ENCODE measurements around the gene ZNF747. TPM values are rescaled to one million over a fixed set of nuclear protein-coding genes. Genes with fewer than 3 reads are reported as not detected.

The ZNF747 gene
- total RNA-seq, 1 donor from 2014 or later: 5.2 TPM

GRCh38 chr16:30569281-30569680 is 34.6 kb upstream of the ZNF747 start:
- Histone ChIP-seq H3K9ac (ENCODE audit: low read length) (no peak overlapping the region), H3K79me2 (ENCODE audit: insufficient read depth, low read length) (no peaks in the 10 kb centered on the region), H3K9me3 (ENCODE audit: insufficient read depth, low read depth, low read length) (no peaks in the 10 kb centered on the region), H3K4me1 (ENCODE audit: insufficient read depth, low read length) (peaks cover 6% of the 10 kb centered on the region), H3K27me3 (ENCODE audit: insufficient read depth, low read length) (no peaks in the 10 kb centered on the region), H2AFZ (ENCODE audit: low read depth, low read length) (no peak overlapping the region), H3K36me3 (ENCODE audit: insufficient read depth, low read length) (no peaks in the 10 kb centered on the region), H3K4me2 (ENCODE audit: low read length) (no peak overlapping the region), H3K27ac (ENCODE audit: low read depth, low read length) (no peak overlapping the region), H4K20me1 (ENCODE audit: insufficient read depth, low read length) (no peaks in the 10 kb centered on the region), H3K4me3 (ENCODE audit: insufficient read depth, low read depth, low read length) (no peak overlapping the region)
- Mint-ChIP-seq H3K36me3 (ENCODE audit: low read depth, unreplicated experiment) (no peaks in the 10 kb centered on the region), H3K27me3 (ENCODE audit: low read depth, unreplicated experiment) (peaks cover 15% of the 10 kb centered on the region), H3K4me1 (ENCODE audit: low read depth, unreplicated experiment) (peaks cover 3% of the 10 kb centered on the region), H3K9me3 (ENCODE audit: unreplicated experiment) (no peaks in the 10 kb centered on the region), H3K27ac (ENCODE audit: unreplicated experiment) (no peak overlapping the region), H3K4me3 (ENCODE audit: unreplicated experiment) (no peak overlapping the region)
- TF ChIP-seq, protein P1, sequence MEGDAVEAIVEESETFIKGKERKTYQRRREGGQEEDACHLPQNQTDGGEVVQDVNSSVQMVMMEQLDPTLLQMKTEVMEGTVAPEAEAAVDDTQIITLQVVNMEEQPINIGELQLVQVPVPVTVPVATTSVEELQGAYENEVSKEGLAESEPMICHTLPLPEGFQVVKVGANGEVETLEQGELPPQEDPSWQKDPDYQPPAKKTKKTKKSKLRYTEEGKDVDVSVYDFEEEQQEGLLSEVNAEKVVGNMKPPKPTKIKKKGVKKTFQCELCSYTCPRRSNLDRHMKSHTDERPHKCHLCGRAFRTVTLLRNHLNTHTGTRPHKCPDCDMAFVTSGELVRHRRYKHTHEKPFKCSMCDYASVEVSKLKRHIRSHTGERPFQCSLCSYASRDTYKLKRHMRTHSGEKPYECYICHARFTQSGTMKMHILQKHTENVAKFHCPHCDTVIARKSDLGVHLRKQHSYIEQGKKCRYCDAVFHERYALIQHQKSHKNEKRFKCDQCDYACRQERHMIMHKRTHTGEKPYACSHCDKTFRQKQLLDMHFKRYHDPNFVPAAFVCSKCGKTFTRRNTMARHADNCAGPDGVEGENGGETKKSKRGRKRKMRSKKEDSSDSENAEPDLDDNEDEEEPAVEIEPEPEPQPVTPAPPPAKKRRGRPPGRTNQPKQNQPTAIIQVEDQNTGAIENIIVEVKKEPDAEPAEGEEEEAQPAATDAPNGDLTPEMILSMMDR (IDR thresholded peaks at IDR 0.05; ENCODE audit: insufficient read depth, low read depth, low read length): no peak
- TF ChIP-seq EZH2 (IDR thresholded peaks at IDR 0.05; ENCODE audit: insufficient read depth, low read length): no peak
- FAIRE-seq (no peak), DNase-seq (ENCODE audit: low read depth) (no peak)

- Histone ChIP-seq H3K4me3 (ENCODE audit: insufficient read depth, low read depth, low read length) (no peak overlapping the region), H3K4me2 (ENCODE audit: low read length) (no peak overlapping the region), H4K20me1 (ENCODE audit: insufficient read depth, low read length) (no peaks in the 10 kb centered on the region), H3K36me3 (ENCODE audit: insufficient read depth, low read length) (no peaks in the 10 kb centered on the region), H3K9ac (ENCODE audit: low read length) (no peak overlapping the region), H2AFZ (ENCODE audit: low read depth, low read length) (no peak overlapping the region), H3K4me1 (ENCODE audit: insufficient read depth, low read length) (peaks cover 6% of the 10 kb centered on the region), H3K79me2 (ENCODE audit: insufficient read depth, low read length) (no peaks in the 10 kb centered on the region), H3K27me3 (ENCODE audit: insufficient read depth, low read length) (no peaks in the 10 kb centered on the region), H3K9me3 (ENCODE audit: insufficient read depth, low read depth, low read length) (no peaks in the 10 kb centered on the region), H3K27ac (ENCODE audit: low read depth, low read length) (no peak overlapping the region)
- Mint-ChIP-seq H3K27ac (ENCODE audit: unreplicated experiment) (no peak overlapping the region), H3K36me3 (ENCODE audit: low read depth, unreplicated experiment) (no peaks in the 10 kb centered on the region), H3K4me3 (ENCODE audit: unreplicated experiment) (no peak overlapping the region), H3K9me3 (ENCODE audit: unreplicated experiment) (no peaks in the 10 kb centered on the region), H3K4me1 (ENCODE audit: low read depth, unreplicated experiment) (peaks cover 3% of the 10 kb centered on the region), H3K27me3 (ENCODE audit: low read depth, unreplicated experiment) (peaks cover 15% of the 10 kb centered on the region)
- FAIRE-seq (no peak), DNase-seq (ENCODE audit: low read depth) (peak; percentile 51)
- TF ChIP-seq, protein P1 (IDR thresholded peaks at IDR 0.05; ENCODE audit: insufficient read depth, low read depth, low read length): no peak
- no peak for TF ChIP-seq EZH2 (IDR thresholded peaks at IDR 0.05; ENCODE audit: insufficient read depth, low read length)
Measured at GRCh38 chr16:30567991-30568638, 33.5 kb upstream of the ZNF747 start.

Measured in astrocyte (in vitro differentiated cells and primary cell).